ENCODE results near the gene EXOC2.

DNA sequence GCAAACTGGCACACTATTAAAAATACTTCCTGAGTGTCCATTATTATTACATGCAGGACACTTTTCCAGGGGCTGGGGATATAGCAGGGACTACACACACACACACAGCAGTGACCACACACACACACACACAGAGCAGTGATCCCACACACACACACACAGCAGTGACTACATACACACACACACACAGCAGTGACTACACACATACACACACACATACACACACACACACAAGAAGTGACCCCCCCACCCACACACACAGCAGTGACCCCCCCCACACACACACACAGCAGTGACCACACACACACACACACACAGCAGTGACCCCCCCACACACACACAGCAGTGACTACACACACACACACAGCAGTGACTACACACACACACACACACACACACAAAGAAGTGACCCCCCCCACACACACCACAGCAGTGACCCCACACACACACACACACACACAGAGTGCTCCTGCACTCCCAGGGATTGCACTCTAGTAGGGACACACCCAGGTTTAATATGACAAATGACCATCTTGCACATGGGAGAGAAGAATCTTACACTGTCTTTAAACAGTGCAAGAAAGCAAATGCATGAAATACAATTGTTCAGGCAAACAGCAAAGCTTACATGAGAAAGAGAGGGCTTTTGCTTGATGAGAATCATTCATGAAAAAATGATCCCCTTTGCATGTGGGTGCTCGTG is 185.9 kb downstream of the EXOC2 start:
- TF ChIP-seq POLR2A (IDR thresholded peaks at IDR 0.05) = no peak
- TF ChIP-seq, protein P1, sequence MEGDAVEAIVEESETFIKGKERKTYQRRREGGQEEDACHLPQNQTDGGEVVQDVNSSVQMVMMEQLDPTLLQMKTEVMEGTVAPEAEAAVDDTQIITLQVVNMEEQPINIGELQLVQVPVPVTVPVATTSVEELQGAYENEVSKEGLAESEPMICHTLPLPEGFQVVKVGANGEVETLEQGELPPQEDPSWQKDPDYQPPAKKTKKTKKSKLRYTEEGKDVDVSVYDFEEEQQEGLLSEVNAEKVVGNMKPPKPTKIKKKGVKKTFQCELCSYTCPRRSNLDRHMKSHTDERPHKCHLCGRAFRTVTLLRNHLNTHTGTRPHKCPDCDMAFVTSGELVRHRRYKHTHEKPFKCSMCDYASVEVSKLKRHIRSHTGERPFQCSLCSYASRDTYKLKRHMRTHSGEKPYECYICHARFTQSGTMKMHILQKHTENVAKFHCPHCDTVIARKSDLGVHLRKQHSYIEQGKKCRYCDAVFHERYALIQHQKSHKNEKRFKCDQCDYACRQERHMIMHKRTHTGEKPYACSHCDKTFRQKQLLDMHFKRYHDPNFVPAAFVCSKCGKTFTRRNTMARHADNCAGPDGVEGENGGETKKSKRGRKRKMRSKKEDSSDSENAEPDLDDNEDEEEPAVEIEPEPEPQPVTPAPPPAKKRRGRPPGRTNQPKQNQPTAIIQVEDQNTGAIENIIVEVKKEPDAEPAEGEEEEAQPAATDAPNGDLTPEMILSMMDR (IDR thresholded peaks at IDR 0.05) = no peak

All from lower leg skin (tissue), 3 donors.